Colonic mucosa (tissue), 4 donors: ENCODE data around the gene FHIT. TPM values are rescaled to one million over a fixed set of nuclear protein-coding genes. Genes with fewer than 3 reads are reported as not detected.

Experiments
- DNase-seq: peaks from one replicate; pipeline ENCODE4 v3.0.0-alpha.2; 2020
- H3K27ac ChIP-seq: fragments of 200-600 bp; one replicate; pipeline ENCODE4 v1.8.0; 2021
- H3K27me3 ChIP-seq: fragments of 200-600 bp; one replicate; pipeline ENCODE4 v1.8.0; 2021
- H3K36me3 ChIP-seq: fragments of 200-600 bp; one replicate; pipeline ENCODE4 v1.8.0; 2021
- H3K4me1 ChIP-seq: fragments of 200-600 bp; one replicate; pipeline ENCODE4 v1.8.0; 2021; ENCODE audit warnings: mild to moderate bottlenecking
- H3K4me3 ChIP-seq: fragments of 200-600 bp; one replicate; pipeline ENCODE4 v1.8.0; 2021
- H3K9ac ChIP-seq, 2 donors: one replicate each; pipeline ENCODE4 v1.7.0; 2013; ENCODE audit warnings: control low read depth in 2 of 2, low read depth in 2 of 2, low read length in 2 of 2
- H3K9me3 ChIP-seq: fragments of 200-600 bp; one replicate; pipeline ENCODE4 v1.8.0; 2021
- CTCF ChIP-seq: fragments of 200-600 bp; IDR thresholded peaks from one replicate; pipeline ENCODE4 v1.8.0; 2022; ENCODE audit warnings: antibody characterized with exemption, mild to moderate bottlenecking
- intact Hi-C: fragments of 100-400 bp; cut with DNase I; formaldehyde crosslinking; loops from one replicate; pipeline ENCODE4 v1.14.1; 2022
- total RNA-seq, 2 donors: library from RNA; stranded (reverse); fragmentation: NEBNext Ultra II Directional in 1 of 2; extraction: Animal tissue kit (Norgen Biotek cat#: 25700) in 1 of 2; gene quantifications; one replicate each; pipeline ENCODE4 v1.2.1, GENCODE V29; 2021
- donor health status: healthy.
- donor health status: DM: no; HTN: no; CAD: no.
- donor health status: DM: no; HTN: no; CAD: no.

Gene FHIT
- total RNA-seq, 2 donors from 2014 or later, result 7.7 to 9.4 TPM

- no peak for TF ChIP-seq CTCF
- no peaks in the 10 kb centered on the region for H3K9me3 ChIP-seq
- intact Hi-C loops, result no loop called here
- H3K4me1 ChIP-seq, result no peaks in the 10 kb centered on the region
- H3K4me3 ChIP-seq, result no peak overlapping the region
- H3K27ac ChIP-seq, result no peak overlapping the region
- no peak for DNase-seq
- no peaks in the 10 kb centered on the region for H3K36me3 ChIP-seq
- no peaks in the 10 kb centered on the region for H3K27me3 ChIP-seq
- H3K9ac ChIP-seq, result no peak overlapping the region
Observed at GRCh38 chr3:60812502-60812901, 438.8 kb downstream of the FHIT start.

DNA sequence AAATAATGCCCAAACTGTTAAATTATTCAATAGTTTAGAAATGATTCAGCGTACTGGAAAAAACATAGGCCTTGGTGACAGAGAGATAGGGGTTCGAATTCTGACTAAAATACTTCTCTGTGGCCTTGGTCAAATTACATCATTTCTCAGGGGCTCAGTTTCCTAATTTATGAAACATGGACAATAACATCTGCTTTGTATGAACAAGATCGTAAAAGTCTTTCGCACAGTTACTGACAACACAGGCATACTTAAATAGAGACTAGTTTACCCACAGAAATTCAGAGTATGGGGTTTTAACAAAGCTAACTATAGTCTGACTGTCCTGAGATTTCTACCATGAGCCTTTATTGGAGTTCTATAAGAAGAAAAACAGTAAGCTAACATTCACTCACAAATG, 440.4 kb downstream of the FHIT start:
- Histone ChIP-seq H3K27ac (no peak overlapping the region), H3K27me3 (no peaks in the 10 kb centered on the region), H3K9me3 (no peaks in the 10 kb centered on the region), H3K9ac (no peak overlapping the region), H3K4me3 (no peak overlapping the region), H3K4me1 (no peaks in the 10 kb centered on the region), H3K36me3 (no peaks in the 10 kb centered on the region)
- intact Hi-C loops, result no loop called here
- no peak for TF ChIP-seq CTCF
- no peak for DNase-seq

DNA sequence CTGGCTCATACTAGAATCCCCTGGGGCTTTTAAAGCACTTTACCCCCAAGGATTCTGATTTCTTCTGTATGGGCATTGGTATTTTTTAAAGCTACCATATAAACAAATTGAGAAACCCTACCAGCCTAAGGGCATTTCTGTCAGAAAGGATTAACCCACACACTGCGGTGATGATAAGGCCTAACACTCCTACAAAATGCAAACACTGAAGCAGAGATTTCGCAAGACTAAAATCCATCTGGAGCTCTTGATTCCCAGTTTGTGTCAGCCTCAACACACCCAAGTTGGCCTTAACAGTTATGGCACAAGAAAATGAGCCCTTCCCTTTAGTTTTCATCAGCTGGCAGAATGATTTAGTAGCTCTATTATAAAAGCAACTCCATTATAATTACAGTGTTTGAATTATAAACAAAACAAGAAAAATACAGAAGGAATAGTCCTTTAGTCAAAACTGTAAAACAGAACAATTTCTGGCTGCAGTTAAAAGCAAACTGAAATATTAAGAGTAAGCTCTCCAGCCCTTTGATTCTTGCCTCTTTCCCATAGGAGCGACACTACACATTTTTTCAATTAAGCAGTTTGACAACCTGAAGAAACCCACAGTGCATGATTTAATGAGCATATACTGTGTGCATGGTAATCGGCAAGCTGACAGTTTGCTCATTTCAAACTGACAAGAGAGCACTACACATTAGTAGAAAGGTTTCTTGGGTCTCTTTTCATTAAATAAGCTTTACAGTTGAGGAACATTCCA, 441.2 kb downstream of the FHIT start:
- no peak for TF ChIP-seq CTCF
- DNase-seq, result no peak
- intact Hi-C loops, result no loop called here

GRCh38 chr3:60803216-60804173, 447.8 kb downstream of the FHIT start:
- Histone ChIP-seq H3K27me3 (no peaks in the 10 kb centered on the region), H3K36me3 (no peaks in the 10 kb centered on the region), H3K27ac (no peak overlapping the region), H3K4me3 (no peak overlapping the region), H3K9ac (no peak overlapping the region), H3K9me3 (no peaks in the 10 kb centered on the region), H3K4me1 (no peaks in the 10 kb centered on the region)
- TF ChIP-seq CTCF, result no peak
- DNase-seq, result no peak
- intact Hi-C loops, result no loop called here

More for the DNA sequence above, 441.2 kb downstream of the FHIT start:
- Histone ChIP-seq H3K27ac (no peak overlapping the region), H3K36me3 (no peaks in the 10 kb centered on the region), H3K9me3 (no peaks in the 10 kb centered on the region), H3K9ac (no peak overlapping the region), H3K4me1 (no peaks in the 10 kb centered on the region), H3K4me3 (no peak overlapping the region), H3K27me3 (no peaks in the 10 kb centered on the region)

GRCh38 chr3:60801307-60801706, 449.9 kb downstream of the FHIT start:
- intact Hi-C loops, result no loop called here
- Histone ChIP-seq H3K9ac (no peak overlapping the region), H3K27ac (no peak overlapping the region), H3K4me1 (no peaks in the 10 kb centered on the region), H3K27me3 (no peaks in the 10 kb centered on the region), H3K36me3 (no peaks in the 10 kb centered on the region), H3K9me3 (no peaks in the 10 kb centered on the region), H3K4me3 (no peak overlapping the region)
- no peak for TF ChIP-seq CTCF
- no peak for DNase-seq
